SH-SY5Y (cell line): Measurements from ENCODE around the gene ZDHHC13.

ENCODE experiments used
- GATA2 ChIP-seq: IDR thresholded peaks from 2 replicates; pipeline ENCODE4 v1.6.1; 2011; ENCODE audit warnings: mild to moderate bottlenecking, low read depth, low read length
- GATA3 ChIP-seq: IDR thresholded peaks from 2 replicates; pipeline ENCODE4 v1.6.1; 2011; ENCODE audit warnings: low read depth, mild to moderate bottlenecking, low read length, moderate library complexity

DNA sequence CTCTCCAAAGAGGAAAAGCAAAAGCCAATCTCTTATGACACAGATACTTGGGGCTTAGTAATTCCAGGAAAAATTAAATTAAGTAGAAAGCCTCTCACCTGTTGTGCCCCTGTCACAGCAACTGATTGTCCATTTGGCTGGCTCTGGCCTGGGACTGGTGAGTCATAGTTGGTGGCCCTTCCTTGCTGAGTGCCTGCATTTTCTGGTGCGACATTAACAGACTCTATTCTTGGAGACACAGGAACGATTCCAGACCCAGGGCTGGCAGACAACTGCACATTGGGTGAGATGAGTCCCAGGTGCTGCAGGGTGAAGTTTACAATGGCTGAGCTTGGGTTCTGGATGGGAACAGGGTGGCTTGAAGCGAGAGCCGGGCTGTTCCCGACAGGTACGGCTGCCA lies 108.2 kb downstream of the ZDHHC13 start:
- no peak for TF ChIP-seq GATA3
- TF ChIP-seq GATA2, result no peak
